GM12878 (cell line): Measurements from ENCODE around the gene CD55. TPM values are rescaled to one million over a fixed set of nuclear protein-coding genes. Genes with fewer than 3 reads are reported as not detected.

Experiments used
- ATAC-seq: fragments of 200-7000 bp; cut with Tn5 transposase; 3 replicates; pipeline ENCODE4 v1.9.1; 2020; ENCODE audit warnings: mild to moderate bottlenecking, moderate library complexity
- BruUV-seq: library from RNA; stranded (reverse); fragments of 400-500 nt; replicated peaks from 2 replicates; lab custom pipeline; 2021; lab: Mats Ljungman, UMichigan
- CTCF ChIA-PET: fragments of 300-600 bp; sonication (Branson Sonifier 250); formaldehyde crosslinking; extraction: SDS; loops from one replicate; lab custom pipeline; 2021; ENCODE audit warnings: inconsistent platforms; lab: Yijun Ruan, JAX
- POLR2A ChIA-PET: fragments of 350-600 bp; formaldehyde crosslinking; extraction: SDS; loops from one replicate; lab custom pipeline; 2021; ENCODE audit warnings: inconsistent platforms; lab: Charles Lee
- RAD21 ChIA-PET: fragments of 300-600 bp; sonication (Branson Sonifier 250); formaldehyde crosslinking; loops from one replicate; lab custom pipeline; 2023; ENCODE audit warnings: antibody characterized with exemption; ENCODE audit not compliant: unreplicated experiment; lab: Charles Lee
- SMC1A ChIA-PET: fragments of 300-600 bp; sonication (Branson Sonifier 250); formaldehyde crosslinking; loops from one replicate; lab custom pipeline; 2023; ENCODE audit not compliant: unreplicated experiment, uncharacterized antibody; lab: Charles Lee
- DNase-seq: peaks from one replicate; pipeline ENCODE4 v3.0.0-alpha.2; 2011; ENCODE audit warnings: low read depth, low spot score
- FAIRE-seq: peaks from 3 replicates; lab custom pipeline; 2011; peaks lifted over from hg19 to GRCh38; lab: Jason Lieb, UNC
- H2AFZ ChIP-seq: 2 replicates; pipeline ENCODE4 v1.6.0; 2011; ENCODE audit warnings: low read depth, low read length, control low read depth; ENCODE audit not compliant: control insufficient read depth
- H3K27ac ChIP-seq: 2 replicates; pipeline ENCODE4 v1.5.1; 2011; ENCODE audit warnings: control low read depth; ENCODE audit not compliant: control insufficient read depth, insufficient read depth
- H3K27me3 ChIP-seq, 2 experiments: replicated peaks in 1 of 2; 2 replicates each; pipeline versions ENCODE4 v1.6.0 to v1.6.1; 2011; ENCODE audit warnings: low read length in 1 of 2; ENCODE audit not compliant: control insufficient read depth in 2 of 2, insufficient read depth in 2 of 2
- H3K36me3 ChIP-seq, 2 experiments: 2 replicates each; pipeline ENCODE4 v1.5.1; 2011; ENCODE audit warnings: low read length in 1 of 2; ENCODE audit not compliant: control insufficient read depth in 2 of 2, insufficient read depth in 2 of 2
- H3K4me1 ChIP-seq: 2 replicates; pipeline ENCODE4 v1.6.1; 2011; ENCODE audit warnings: mild to moderate bottlenecking, low read length, moderate library complexity, mixed read lengths; ENCODE audit not compliant: control insufficient read depth, insufficient read depth
- H3K4me2 ChIP-seq: 2 replicates; pipeline ENCODE4 v1.6.0; 2011; ENCODE audit warnings: control low read depth; ENCODE audit not compliant: control insufficient read depth, insufficient read depth
- H3K4me3 ChIP-seq: fragments of 200-600 bp; sonication (generic); 2 replicates; pipeline ENCODE4 v1.5.1; 2016
- H3K79me2 ChIP-seq: 2 replicates; pipeline ENCODE4 v1.6.0; 2011; ENCODE audit warnings: low read length; ENCODE audit not compliant: control insufficient read depth, insufficient read depth
- H3K9ac ChIP-seq: 2 replicates; pipeline ENCODE4 v1.8.0; 2011; ENCODE audit warnings: low read length, control low read depth, mixed read lengths; ENCODE audit not compliant: control insufficient read depth, insufficient read depth
- H3K9me3 ChIP-seq: replicated peaks from 3 replicates; pipeline ENCODE4 v1.5.1; 2011; ENCODE audit warnings: mild to moderate bottlenecking, low read length; ENCODE audit not compliant: control insufficient read depth, insufficient read depth
- H4K20me1 ChIP-seq: 2 replicates; pipeline ENCODE4 v1.6.0; 2011; ENCODE audit not compliant: control insufficient read depth, insufficient read depth
- CBFB ChIP-seq: IDR thresholded peaks from 2 replicates; pipeline ENCODE4 v1.6.1; 2016; ENCODE audit warnings: antibody characterized with exemption, low read depth
- EGR1 ChIP-seq, 2 experiments: IDR thresholded peaks; 1 replicate in 1 of 2; 2 replicates in 1 of 2; pipeline ENCODE4 v1.6.1; 2011 to 2012; ENCODE audit warnings: low read depth in 2 of 2, low read length in 2 of 2, borderline replicate concordance in 1 of 2, mild to moderate bottlenecking in 1 of 2, moderate library complexity in 1 of 2
- NFYB ChIP-seq: IDR thresholded peaks from 2 replicates; pipeline ENCODE4 v1.6.1; 2011; ENCODE audit warnings: low read depth, mild to moderate bottlenecking, low read length, improper control_type of control experiment, moderate library complexity; ENCODE audit not compliant: insufficient read depth
- PML ChIP-seq: IDR thresholded peaks from 2 replicates; pipeline ENCODE4 v1.6.1; 2012; ENCODE audit warnings: low read length, inconsistent platforms
- RAD51 ChIP-seq: fragments of 450-650 bp; IDR thresholded peaks from 2 replicates; pipeline ENCODE4 v1.6.1; 2016; ENCODE audit warnings: moderate library complexity, mild to moderate bottlenecking, inconsistent platforms
- RUNX3 ChIP-seq: IDR thresholded peaks from 2 replicates; pipeline ENCODE4 v1.6.1; 2012; ENCODE audit warnings: low read length, inconsistent platforms
- SMAD1 ChIP-seq: fragments of 450-650 bp; IDR thresholded peaks from 2 replicates; pipeline ENCODE4 v1.6.1; 2018; ENCODE audit warnings: mild to moderate bottlenecking, low read depth; ENCODE audit not compliant: partially characterized antibody
- SMC3 ChIP-seq: IDR thresholded peaks from 2 replicates; pipeline ENCODE4 v1.6.1; 2011; ENCODE audit warnings: low read length, improper control_type of control experiment, borderline replicate concordance
- STAT3 ChIP-seq: IDR thresholded peaks from 2 replicates; pipeline ENCODE4 v1.6.1; 2011; ENCODE audit warnings: low read depth, low read length, improper control_type of control experiment
- SUZ12 ChIP-seq: fragments of 200-600 bp; sonication (generic); IDR thresholded peaks from one replicate; pipeline ENCODE4 v1.6.1; 2018; ENCODE audit warnings: antibody characterized with exemption, mild to moderate bottlenecking; ENCODE audit not compliant: unreplicated experiment
- WGBS: methylation state at CpG from one replicate; pipeline ENCODE4 v1.1.6; 2016; ENCODE audit warnings: low lambda C conversion rate; ENCODE audit not compliant: insufficient replicate concordance, insufficient coverage; ENCODE audit errors: missing lambda C conversion rate; 5-methylcytosine and 5-hydroxymethylcytosine counted together
- in situ Hi-C: fragments of 300-500 bp; cut with MboI; formaldehyde crosslinking; loops from 9 replicates; pipeline ENCODE4 v1.14.3; 2018; ENCODE audit warnings: mixed read lengths
- intact Hi-C: fragments of 100-400 bp; cut with micrococcal nuclease; formaldehyde crosslinking; loops from one replicate; pipeline ENCODE4 v1.14.2; 2022; ENCODE audit not compliant: unreplicated experiment
- polyA plus RNA-seq, 11 experiments: library from polyadenylated mRNA; depleted of rRNA in 4 of 11; unstranded in 6 of 11; stranded (reverse) in 5 of 11; fragments of >200 nt; fragmentation: Nextera tagmentation in 4 of 11; fragmentation: Illumina TruSeq in 1 of 11; extraction: Ambion mirVana in 4 of 11; extraction: Trizol in 1 of 11; gene quantifications; 1 replicate in 1 of 11; 2 replicates in 10 of 11; pipeline versions ENCODE4 v1.2.1 to v1.2.3, GENCODE V29; 2011 to 2016; ENCODE audit warnings: inconsistent platforms in 2 of 11, missing spikeins in 2 of 11, low read depth in 1 of 11
- total RNA-seq, 4 experiments: library from RNA; depleted of rRNA in 3 of 4; stranded (reverse); fragments of >200 nt in 3 of 4; fragmentation: Illumina TruSeq in 1 of 4; extraction: Trizol in 1 of 4; gene quantifications; 2 replicates each; pipeline versions ENCODE4 v1.2.1 to v1.2.3, GENCODE V29; 2013 to 2021
- TF ChIP-seq, protein P1 (sequence below): fragments of 450-650 bp; IDR thresholded peaks from 2 replicates; pipeline ENCODE4 v1.6.1; 2018; ENCODE audit warnings: borderline replicate concordance, mild to moderate bottlenecking; ENCODE audit not compliant: partially characterized antibody
- TF ChIP-seq, protein P2 (sequence below): IDR thresholded peaks from 2 replicates; pipeline ENCODE4 v1.6.1; 2012; ENCODE audit warnings: low read depth, low read length, improper control_type of control experiment

Gene CD55
- total and polyA plus RNA-seq, 10 of the 15 experiments (the other 5 are each of a cell fraction or from before 2014, with no cell fraction given) = 5.2 to 46.5 (median 15.1) TPM

DNA sequence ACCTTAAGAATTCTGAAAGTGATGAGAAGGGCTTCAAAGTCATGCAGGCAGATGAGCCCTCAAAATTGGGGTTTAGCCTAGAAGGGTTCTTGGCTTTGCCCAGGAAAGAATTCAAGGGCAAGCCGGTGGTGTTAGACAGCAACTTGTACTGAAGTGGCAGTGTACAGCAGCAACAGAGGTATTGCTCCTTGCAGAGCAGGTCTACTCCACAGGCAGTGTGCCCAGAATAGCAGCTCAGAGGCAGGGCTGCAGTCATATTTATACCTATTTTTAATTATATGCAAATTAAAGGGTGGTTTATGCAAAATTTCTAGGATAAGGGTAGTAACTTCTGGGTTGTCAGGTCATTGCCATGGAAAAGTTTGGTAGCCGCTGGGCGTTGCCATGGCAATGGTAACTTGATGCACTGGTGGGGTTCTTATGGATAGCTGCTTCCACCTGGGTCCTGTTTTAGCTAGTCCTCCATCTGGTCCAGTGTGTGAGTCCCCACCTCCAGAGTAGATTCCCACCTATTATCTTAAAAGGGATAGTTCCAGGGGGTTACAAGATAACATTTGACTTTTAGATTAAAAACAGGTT lies 74.8 kb downstream of the CD55 start:
- ChIA-PET RAD21 (no interaction called here), POLR2A (no interaction called here), CTCF (interaction anchor here (0.6 to 1.4 kb wide), 3 partner anchors 102 to 339 kb away, joined by 3 to 4 read pairs (median 4); no protein-coding TSS in a partner anchor), SMC1A (interaction anchor here (1.6 kb wide), 1 partner anchor 41 kb away, joined by 4 read pairs; no protein-coding TSS in a partner anchor)
- Histone ChIP-seq H3K9me3 (no peaks in the 10 kb centered on the region; the same call in 2 of the 3 replicates), H3K36me3 (no peaks in the 10 kb centered on the region), H3K9ac (no peak overlapping the region), H3K27me3 (no peaks in the 10 kb centered on the region), H3K4me2 (no peak overlapping the region), H2AFZ (no peak overlapping the region), H3K4me1 (no peaks in the 10 kb centered on the region), H3K4me3 (no peak overlapping the region), H4K20me1 (no peaks in the 10 kb centered on the region), H3K27ac (no peak overlapping the region), H3K79me2 (no peaks in the 10 kb centered on the region)
- DNase-seq = no peak
- in situ Hi-C loops (no loop called here), intact Hi-C loops (no loop called here)
- FAIRE-seq = no peak
- no peak for ATAC-seq
- no TSS peak for BruUV-seq
- TF ChIP-seq PML (no peak), SUZ12 (no peak), CBFB (no peak), SMAD1 (no peak), EGR1 (IDR thresholded peaks at IDR 0.05; ENCODE audit: borderline replicate concordance in 1 of 2, low read depth in 2 of 2, low read length in 2 of 2) (no peak), NFYB (no peak), STAT3 (no peak), RAD51 (no peak), SMC3 (no peak), RUNX3 (no peak)
- TF ChIP-seq, protein P1, sequence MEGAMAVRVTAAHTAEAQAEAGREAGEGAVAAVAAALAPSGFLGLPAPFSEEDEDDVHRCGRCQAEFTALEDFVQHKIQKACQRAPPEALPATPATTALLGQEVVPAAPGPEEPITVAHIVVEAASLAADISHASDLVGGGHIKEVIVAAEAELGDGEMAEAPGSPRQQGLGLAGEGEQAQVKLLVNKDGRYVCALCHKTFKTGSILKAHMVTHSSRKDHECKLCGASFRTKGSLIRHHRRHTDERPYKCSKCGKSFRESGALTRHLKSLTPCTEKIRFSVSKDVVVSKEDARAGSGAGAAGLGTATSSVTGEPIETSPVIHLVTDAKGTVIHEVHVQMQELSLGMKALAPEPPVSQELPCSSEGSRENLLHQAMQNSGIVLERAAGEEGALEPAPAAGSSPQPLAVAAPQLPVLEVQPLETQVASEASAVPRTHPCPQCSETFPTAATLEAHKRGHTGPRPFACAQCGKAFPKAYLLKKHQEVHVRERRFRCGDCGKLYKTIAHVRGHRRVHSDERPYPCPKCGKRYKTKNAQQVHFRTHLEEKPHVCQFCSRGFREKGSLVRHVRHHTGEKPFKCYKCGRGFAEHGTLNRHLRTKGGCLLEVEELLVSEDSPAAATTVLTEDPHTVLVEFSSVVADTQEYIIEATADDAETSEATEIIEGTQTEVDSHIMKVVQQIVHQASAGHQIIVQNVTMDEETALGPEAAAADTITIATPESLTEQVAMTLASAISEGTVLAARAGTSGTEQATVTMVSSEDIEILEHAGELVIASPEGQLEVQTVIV = no peak
- TF ChIP-seq, protein P2, sequence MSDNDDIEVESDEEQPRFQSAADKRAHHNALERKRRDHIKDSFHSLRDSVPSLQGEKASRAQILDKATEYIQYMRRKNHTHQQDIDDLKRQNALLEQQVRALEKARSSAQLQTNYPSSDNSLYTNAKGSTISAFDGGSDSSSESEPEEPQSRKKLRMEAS = no peak
- 36% methylated on average over 3 of the region's 3 CpGs for WGBS
